Skeletal muscle cell (primary cell): ENCODE results near the gene TMEM209.
"Not testable (repeated sequence)": the region's sequence is repeated elsewhere in the genome, so short reads cannot be mapped to it uniquely, and the experiment has no call there.

Experiments used
- DNase-seq: peaks from one replicate; pipeline ENCODE4 v3.0.0-alpha.2; 2010; ENCODE audit warnings: low read depth
- H3K4me3 ChIP-seq: 2 replicates; pipeline ENCODE4 v1.5.1; 2011; ENCODE audit warnings: low read depth, mild to moderate bottlenecking, control low read depth, low read length, moderate library complexity

The TMEM209 gene

GRCh38 chr7:130134726-130135125 is 70.5 kb downstream of the TMEM209 start:
- DNase-seq: no peak
- no peak overlapping the region for H3K4me3 ChIP-seq

DNA sequence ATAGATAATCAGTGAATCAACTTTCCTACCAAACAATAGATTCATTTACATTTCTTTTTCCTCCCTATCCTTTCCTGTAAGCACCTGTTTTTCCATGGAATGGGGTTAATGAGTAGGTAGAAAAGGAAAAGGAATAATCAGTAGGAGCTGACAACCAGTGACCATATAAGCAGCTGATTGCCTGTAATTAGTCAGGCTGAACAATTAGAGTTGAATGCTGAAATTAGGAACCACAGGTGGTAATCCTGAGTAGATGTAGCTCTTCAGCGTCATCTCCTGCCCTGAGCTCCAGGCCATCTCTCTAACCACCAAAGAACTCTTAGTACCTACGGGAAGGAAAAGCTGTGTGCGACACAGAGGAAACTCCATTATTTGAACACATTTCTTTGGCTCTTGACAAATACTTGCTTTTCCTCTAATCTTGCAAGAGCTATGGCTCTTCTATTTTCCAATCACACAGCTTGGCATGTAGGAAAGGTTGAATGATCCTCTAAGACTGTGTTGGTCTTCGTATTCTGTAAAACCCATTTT is 71.0 kb downstream of the TMEM209 start:
- DNase-seq: no peak
- no peak overlapping the region for H3K4me3 ChIP-seq

- DNase-seq: no peak
- H3K4me3 ChIP-seq: no peak overlapping the region
These were observed 72.0 kb downstream of the TMEM209 start for GRCh38 chr7:130133029-130133782.

DNA sequence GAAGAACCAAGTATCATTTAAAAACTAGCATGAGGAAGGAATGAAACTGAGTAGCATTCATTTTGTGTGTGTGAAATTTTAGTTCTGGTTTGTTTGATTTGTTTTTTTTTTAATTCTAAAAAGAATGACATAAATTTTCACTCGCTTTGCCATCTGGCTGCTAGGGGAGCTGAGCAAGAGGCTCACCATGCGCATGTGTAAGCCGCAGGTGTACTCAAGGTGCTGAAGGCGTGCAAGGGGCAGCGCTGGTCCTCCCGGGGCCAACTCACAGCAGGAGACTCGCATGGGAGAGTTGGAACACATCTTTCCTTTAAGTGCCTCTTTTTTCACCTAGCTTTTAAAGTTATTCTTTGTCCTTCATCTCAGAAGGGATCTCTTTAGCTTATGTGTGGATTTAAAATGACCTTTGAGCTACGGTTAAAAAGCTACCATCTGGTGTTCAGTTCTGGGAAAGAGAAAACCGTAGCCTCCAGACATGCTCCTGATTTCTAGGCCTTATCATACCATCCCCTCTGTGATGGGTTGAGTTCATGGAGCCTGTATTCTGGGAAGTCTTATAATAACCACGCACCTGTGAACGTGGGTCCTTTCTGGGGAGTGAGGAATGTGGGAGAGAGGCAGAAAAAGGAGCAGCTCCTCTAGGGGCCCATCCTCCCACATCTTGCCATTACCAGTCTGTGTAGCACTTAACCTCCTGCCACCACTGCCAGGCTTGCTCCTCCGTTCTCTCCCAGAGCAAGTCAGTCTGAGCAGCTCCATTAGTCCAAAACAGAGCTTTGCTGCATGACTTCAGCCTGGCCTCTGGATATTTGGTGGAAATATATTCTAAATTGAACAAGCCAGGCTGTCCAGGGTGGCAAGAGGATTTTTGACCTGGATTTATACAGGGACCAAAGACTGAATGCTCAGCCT is 73.0 kb downstream of the TMEM209 start:
- H3K4me3 ChIP-seq: no peak overlapping the region
- DNase-seq: no peak

- no peak for DNase-seq
- no peak overlapping the region for H3K4me3 ChIP-seq
These were observed 73.9 kb downstream of the TMEM209 start for GRCh38 chr7:130131191-130131834.

DNA sequence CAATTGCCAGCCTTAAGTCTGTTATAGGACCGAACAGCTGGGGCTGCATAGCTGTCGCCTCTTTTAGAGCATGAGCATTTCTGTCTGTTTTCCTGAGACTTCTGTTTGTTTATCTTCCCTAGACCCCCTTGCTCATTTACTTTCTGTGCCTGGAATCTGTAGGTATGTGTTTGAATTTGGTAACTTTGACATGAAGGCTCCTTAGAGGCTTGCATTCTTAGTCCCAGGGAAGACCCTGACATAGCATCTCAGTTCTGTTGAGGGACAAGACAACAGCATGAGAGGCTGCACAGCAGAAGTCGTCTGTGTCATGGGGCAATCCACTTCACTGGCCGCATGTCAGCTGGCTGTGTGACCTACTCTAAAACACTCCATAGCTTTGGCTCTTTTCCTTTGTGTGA is 76.2 kb downstream of the TMEM209 start:
- no peak overlapping the region for H3K4me3 ChIP-seq
- no peak for DNase-seq

GRCh38 chr7:130127821-130128317 is 77.3 kb downstream of the TMEM209 start:
- no peak overlapping the region for H3K4me3 ChIP-seq
- DNase-seq: no peak

DNA sequence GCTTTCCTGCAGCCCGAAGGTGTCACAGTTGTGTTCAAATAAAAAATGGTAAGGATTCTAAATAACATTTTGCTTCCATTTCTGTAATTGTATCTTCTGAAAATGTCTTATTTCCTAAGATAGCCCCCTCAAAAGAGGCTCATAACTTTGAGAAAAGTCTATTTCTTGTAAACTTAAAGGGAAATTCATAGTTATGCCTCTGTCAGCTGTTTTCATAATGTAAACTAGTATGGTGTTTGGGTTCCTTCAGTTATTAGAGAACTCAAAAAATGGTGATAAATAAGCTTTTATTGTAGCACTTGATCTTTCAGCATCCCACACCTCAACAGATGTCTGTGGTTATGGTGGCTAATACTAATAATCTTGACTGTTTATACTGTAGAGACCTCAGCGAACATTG is 77.8 kb downstream of the TMEM209 start:
- no peak for DNase-seq
- H3K4me3 ChIP-seq: no peak overlapping the region

GRCh38 chr7:130126840-130127239 is 78.4 kb downstream of the TMEM209 start:
- H3K4me3 ChIP-seq, DNase-seq: not testable (repeated sequence)

DNA sequence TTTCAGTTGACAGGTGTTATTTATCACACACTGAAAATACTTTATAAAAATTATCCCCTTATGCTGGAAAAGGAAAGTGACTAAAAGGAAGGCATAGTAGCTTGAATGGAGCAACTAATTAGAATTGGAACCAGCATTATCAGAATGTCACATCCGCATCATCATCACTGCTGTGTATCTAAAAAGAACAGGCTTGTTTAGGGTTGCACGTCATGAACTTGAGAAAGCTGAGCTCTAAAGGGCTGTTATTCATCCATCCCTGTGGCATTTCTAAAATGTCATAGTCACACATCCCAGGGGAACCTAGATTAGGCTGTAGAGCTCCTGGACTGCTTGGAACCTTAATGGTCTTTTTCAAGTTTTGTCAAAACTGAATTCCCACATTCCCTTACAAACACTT is 80.5 kb downstream of the TMEM209 start:
- H3K4me3 ChIP-seq: no peak overlapping the region
- no peak for DNase-seq

DNA sequence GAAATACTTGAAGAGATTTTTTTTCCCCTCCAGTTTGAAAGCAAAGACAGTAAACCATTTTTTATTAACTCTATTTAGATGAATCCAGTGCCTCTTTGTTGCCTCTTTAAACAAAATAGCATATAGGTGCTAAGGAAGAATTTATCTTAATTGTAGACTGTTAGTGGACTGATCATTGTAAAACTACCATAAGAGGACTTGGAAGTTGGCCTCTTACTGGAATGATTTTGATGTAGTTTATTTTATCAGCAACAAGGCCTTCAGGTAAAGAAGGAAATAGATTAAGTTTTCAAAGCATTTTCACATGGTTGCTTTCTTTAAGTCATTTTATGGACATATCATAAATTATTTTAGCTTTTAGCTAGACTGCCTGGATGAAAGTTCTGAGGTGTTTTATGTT is 81.7 kb downstream of the TMEM209 start:
- no peak for DNase-seq
- H3K4me3 ChIP-seq: no peak overlapping the region

- no peak for DNase-seq
- no peak overlapping the region for H3K4me3 ChIP-seq
These were observed 86.4 kb downstream of the TMEM209 start for GRCh38 chr7:130118801-130119200.

DNA sequence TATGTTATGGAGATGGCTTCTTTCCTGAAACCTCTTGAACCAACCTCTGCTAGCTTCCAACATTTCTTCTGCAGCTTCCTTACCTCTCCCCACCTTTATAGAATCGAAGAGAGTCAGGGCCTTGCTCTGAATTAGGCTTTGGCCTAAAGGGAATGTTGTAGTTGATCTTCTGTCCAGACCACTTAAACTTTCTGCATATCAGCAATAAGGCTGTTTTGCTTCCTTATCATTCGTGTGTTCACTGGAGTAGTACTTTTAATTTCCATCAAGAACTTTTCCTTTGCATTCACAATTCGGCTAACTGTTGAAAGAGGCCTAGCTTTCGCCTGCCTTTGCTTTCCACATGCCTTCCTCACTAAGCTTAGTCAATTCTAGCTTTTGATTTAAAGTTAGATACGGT is 86.9 kb downstream of the TMEM209 start:
- H3K4me3 ChIP-seq: no peak overlapping the region
- DNase-seq: no peak

- no peak for DNase-seq
These were observed 90.4 kb downstream of the TMEM209 start for GRCh38 chr7:130114776-130115175.

More at GRCh38 chr7:130114776-130115175, 90.4 kb downstream of the TMEM209 start:
- no peak overlapping the region for H3K4me3 ChIP-seq
